SIG-M5 treated with dmso at 0.1 percent for 504 hours (cell line): ENCODE results near the gene MME.

Experiments
- DNase-seq: peaks from one replicate; lab custom pipeline; 2025; ENCODE audit not compliant: unreplicated experiment; lab: John Stamatoyannopoulos, UW

MME gene

GRCh38 chr3:155231792-155232191 is 151.7 kb downstream of the MME start:
- DNase-seq = no peak

- DNase-seq = peak; percentile 18
These were observed 152.5 kb downstream of the MME start for GRCh38 chr3:155232605-155233004.

- DNase-seq = no peak
These were observed 153.1 kb downstream of the MME start for GRCh38 chr3:155233213-155233612.
